Astrocyte of the hippocampus (primary cell): ENCODE data around the gene MKS1.

Experiments
- DNase-seq: peaks from one replicate; pipeline ENCODE4 v3.0.0; 2011; ENCODE audit warnings: low read depth, low spot score

Gene MKS1

DNA sequence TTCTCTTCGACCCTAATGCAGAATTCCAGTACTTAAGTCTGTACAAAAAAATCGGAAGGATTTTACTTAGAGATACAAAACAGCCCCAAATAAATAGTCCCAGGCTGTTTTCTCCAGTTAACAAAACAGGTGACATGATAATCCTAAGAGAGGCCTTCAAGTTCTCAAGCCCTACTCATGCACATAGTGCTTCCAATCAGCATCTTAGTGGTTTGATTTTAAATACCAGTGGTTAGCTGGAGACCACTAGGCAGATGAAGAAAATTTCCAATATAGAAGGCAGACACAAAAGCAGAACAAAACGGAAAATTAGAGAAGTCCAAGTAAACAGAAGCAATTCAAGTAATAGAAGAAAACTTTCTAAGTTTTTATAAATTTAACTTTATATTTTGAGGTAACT lies 57.5 kb downstream of the MKS1 start:
- no peak for DNase-seq

DNA sequence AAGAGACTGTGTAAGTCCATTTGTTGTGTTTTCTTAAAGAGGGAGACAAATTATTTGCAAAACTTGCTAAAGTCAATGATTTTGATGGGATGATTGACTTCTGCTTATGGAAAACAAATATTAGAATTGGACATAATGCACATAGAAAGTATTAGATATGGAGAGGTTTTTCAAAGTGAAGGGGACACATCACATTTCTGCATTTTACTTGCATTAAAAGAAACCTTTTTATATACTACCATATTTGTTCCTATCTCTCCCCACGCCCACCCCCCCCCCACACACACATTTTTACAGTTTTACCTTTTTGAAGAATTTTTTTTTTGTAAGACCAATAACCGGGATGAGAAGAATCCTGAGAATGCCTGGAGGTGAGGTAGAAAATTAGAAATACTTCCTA lies 60.9 kb downstream of the MKS1 start:
- no peak for DNase-seq

- DNase-seq: peak; percentile 29
Measured at GRCh38 chr17:58156839-58157803, 61.9 kb downstream of the MKS1 start.
